GM23248 (cell line): ENCODE results near the gene DENND2D.

Experiments used
- EZH2 ChIP-seq: fragments of 200-600 bp; sonication (generic); IDR thresholded peaks from 2 replicates; pipeline ENCODE4 v1.6.1; 2018; ENCODE audit warnings: antibody characterized with exemption, mild to moderate bottlenecking; ENCODE audit not compliant: insufficient read depth, poor library complexity, severe bottlenecking
- EZH2phosphoT487 ChIP-seq: fragments of 200-600 bp; sonication (generic); IDR thresholded peaks from 2 replicates; pipeline ENCODE4 v1.6.1; 2018; ENCODE audit warnings: antibody characterized with exemption, moderate library complexity, mild to moderate bottlenecking, low read depth; ENCODE audit not compliant: insufficient read depth

DNA sequence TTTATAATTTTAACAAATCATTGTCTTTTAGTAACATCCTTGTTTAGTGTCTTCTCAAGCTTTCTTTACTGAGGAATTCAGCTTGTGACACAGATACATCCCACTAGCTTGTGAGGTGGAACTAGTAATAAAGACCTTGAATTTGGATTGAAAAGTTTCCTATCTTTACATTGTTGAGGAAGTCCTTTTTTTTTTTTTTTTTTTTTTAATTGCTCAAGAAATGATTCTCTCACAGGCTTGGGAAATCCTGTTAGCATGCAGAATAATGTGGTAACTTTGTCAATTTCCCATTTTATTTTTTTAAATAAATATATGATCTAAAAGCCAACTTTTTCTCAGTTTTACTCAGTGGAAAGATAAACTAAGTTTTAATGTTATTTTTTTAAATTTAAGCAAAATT, 15.8 kb downstream of the DENND2D start:
- TF ChIP-seq EZH2 = no peak
- TF ChIP-seq EZH2phosphoT487 = no peak
